H1 (cell line): Measurements from ENCODE around the gene TSC1. TPM values are rescaled to one million over a fixed set of nuclear protein-coding genes. Genes with fewer than 3 reads are reported as not detected.

Experiments
- CTCF ChIA-PET: fragments of 300-600 bp; sonication (Branson Sonifier 250); formaldehyde crosslinking; loops from one replicate; lab custom pipeline; 2021; ENCODE audit not compliant: partially characterized antibody; lab: Charles Lee
- POLR2A ChIA-PET: fragments of 300-600 bp; sonication (Branson Sonifier 250); formaldehyde crosslinking; loops from one replicate; lab custom pipeline; 2021; ENCODE audit warnings: inconsistent platforms; ENCODE audit not compliant: partially characterized antibody; lab: Charles Lee
- DNase-seq, 2 experiments: peaks; one replicate each; pipeline versions ENCODE4 v3.0.0 to v3.0.0-alpha.2; 2010 to 2022; ENCODE audit warnings: low spot score in 2 of 2, low read depth in 1 of 2, mixed read lengths in 1 of 2
- FAIRE-seq: peaks from 2 replicates; lab custom pipeline; 2011; peaks lifted over from hg19 to GRCh38; lab: Jason Lieb, UNC
- H2AFZ ChIP-seq: 2 replicates; pipeline ENCODE4 v1.8.1; 2012; ENCODE audit warnings: low read length, inconsistent platforms
- H2AK5ac ChIP-seq: 2 replicates; pipeline ENCODE4 v1.6.1; 2013; ENCODE audit warnings: low read depth, low read length
- H2BK120ac ChIP-seq: replicated peaks from 2 replicates; pipeline ENCODE3; 2013; ENCODE audit warnings: low read depth, low read length, inconsistent platforms
- H2BK12ac ChIP-seq: 2 replicates; pipeline ENCODE4 v1.6.1; 2013; ENCODE audit warnings: low read depth, low read length
- H2BK15ac ChIP-seq: 2 replicates; pipeline ENCODE4 v1.6.1; 2013; ENCODE audit warnings: low read length
- H2BK20ac ChIP-seq: 2 replicates; pipeline ENCODE4 v1.6.1; 2013; ENCODE audit warnings: low read length
- H2BK5ac ChIP-seq: 2 replicates; pipeline ENCODE4 v1.6.1; 2013; ENCODE audit warnings: low read depth, low read length
- H3K14ac ChIP-seq: 2 replicates; pipeline ENCODE4 v1.6.1; 2013; ENCODE audit warnings: inconsistent platforms; ENCODE audit not compliant: insufficient read length
- H3K18ac ChIP-seq: 2 replicates; pipeline ENCODE4 v1.6.1; 2013; ENCODE audit warnings: low read length; ENCODE audit errors: extremely low read depth
- H3K23ac ChIP-seq: 2 replicates; pipeline ENCODE4 v1.6.1; 2013; ENCODE audit warnings: inconsistent platforms; ENCODE audit not compliant: insufficient read length
- H3K23me2 ChIP-seq: 2 replicates; pipeline ENCODE4 v1.6.1; 2013; ENCODE audit warnings: low read depth, low read length
- H3K27ac ChIP-seq: 2 replicates; pipeline ENCODE4 v1.6.1; 2011; ENCODE audit warnings: low read depth, low read length, inconsistent platforms
- H3K27me3 ChIP-seq, 4 experiments: replicated peaks in 1 of 4; 1 replicate in 1 of 4; 2 replicates in 3 of 4; pipeline versions ENCODE4 v1.6.1 to v1.8.1; 2011 to 2013; ENCODE audit warnings: low read length in 3 of 4, mild to moderate bottlenecking in 3 of 4, inconsistent platforms in 2 of 4, mixed read lengths in 2 of 4, moderate library complexity in 1 of 4; ENCODE audit not compliant: control insufficient read depth in 3 of 4, insufficient read depth in 3 of 4; ENCODE audit errors: extremely low read depth in 1 of 4
- H3K36me3 ChIP-seq, 4 experiments: 2 replicates each; pipeline versions ENCODE4 v1.6.1 to v1.8.1; 2011 to 2013; ENCODE audit warnings: mild to moderate bottlenecking in 4 of 4, low read length in 3 of 4, moderate library complexity in 2 of 4, control low read depth in 1 of 4, inconsistent platforms in 1 of 4; ENCODE audit not compliant: insufficient read depth in 4 of 4, control insufficient read depth in 2 of 4
- H3K4ac ChIP-seq: replicated peaks from 2 replicates; pipeline ENCODE3; 2013; ENCODE audit warnings: low read length, low read depth, mixed read lengths, inconsistent platforms; ENCODE audit not compliant: insufficient read length
- H3K4me1 ChIP-seq, 4 experiments: replicated peaks in 1 of 4; 1 replicate in 1 of 4; 2 replicates in 3 of 4; pipeline versions ENCODE4 v1.6.1 to v1.8.1; 2011 to 2013; ENCODE audit warnings: low read length in 3 of 4, inconsistent platforms in 2 of 4, mixed read lengths in 1 of 4; ENCODE audit not compliant: insufficient read depth in 4 of 4, control insufficient read depth in 3 of 4
- H3K4me2 ChIP-seq, 2 experiments: 2 replicates each; pipeline versions ENCODE4 v1.6.1 to v1.8.1; 2011 to 2013; ENCODE audit warnings: low read depth in 2 of 2, low read length in 2 of 2, control low read depth in 1 of 2, inconsistent platforms in 1 of 2, mild to moderate bottlenecking in 1 of 2; ENCODE audit not compliant: insufficient read depth in 1 of 2
- H3K4me3 ChIP-seq, 4 experiments: fragments of 200-600, 300-600 bp in 1 of 4; sonication (generic), shearing (Covaris generic), sonication (Bioruptor Twin) in 1 of 4; 2 replicates each; pipeline versions ENCODE4 v1.5.1 to v1.8.1; 2011 to 2016; ENCODE audit warnings: low read length in 4 of 4, low read depth in 3 of 4, control low read depth in 2 of 4, inconsistent platforms in 2 of 4, mild to moderate bottlenecking in 2 of 4, mixed read lengths in 1 of 4, moderate library complexity in 1 of 4; ENCODE audit not compliant: insufficient read depth in 2 of 4; ENCODE audit errors: extremely low read depth in 1 of 4
- H3K56ac ChIP-seq: replicated peaks from 2 replicates; pipeline ENCODE3; 2013; ENCODE audit warnings: low read depth, mild to moderate bottlenecking, mixed read lengths, low read length, inconsistent platforms; ENCODE audit not compliant: insufficient read length
- H3K79me1 ChIP-seq: 2 replicates; pipeline ENCODE4 v1.6.1; 2013; ENCODE audit warnings: low read depth, low read length, control low read depth
- H3K79me2 ChIP-seq, 2 experiments: 2 replicates each; pipeline versions ENCODE4 v1.6.1 to v1.8.1; 2012 to 2013; ENCODE audit warnings: low read length in 2 of 2, mild to moderate bottlenecking in 2 of 2, inconsistent platforms in 1 of 2; ENCODE audit not compliant: insufficient read depth in 2 of 2, control insufficient read depth in 1 of 2
- H3K9ac ChIP-seq, 4 experiments: replicated peaks in 1 of 4; 1 replicate in 1 of 4; 2 replicates in 3 of 4; pipeline versions ENCODE4 v1.6.1 to v1.8.1; 2011 to 2013; ENCODE audit warnings: low read depth in 3 of 4, low read length in 3 of 4, control low read depth in 2 of 4, mild to moderate bottlenecking in 2 of 4, moderate library complexity in 2 of 4, inconsistent platforms in 1 of 4; ENCODE audit errors: extremely low read depth in 1 of 4
- H3K9me3 ChIP-seq, 2 experiments: 2 replicates each; pipeline versions ENCODE4 v1.6.1 to v1.8.1; 2012 to 2013; ENCODE audit warnings: mild to moderate bottlenecking in 2 of 2, moderate library complexity in 2 of 2, control low read depth in 1 of 2, inconsistent platforms in 1 of 2, low read depth in 1 of 2, low read length in 1 of 2, mixed read lengths in 1 of 2; ENCODE audit not compliant: insufficient read depth in 2 of 2
- H4K20me1 ChIP-seq, 2 experiments: replicated peaks in 1 of 2; 2 replicates each; pipeline versions ENCODE3 to v1.8.1; 2011 to 2013; ENCODE audit warnings: inconsistent platforms in 2 of 2, low read length in 2 of 2, mild to moderate bottlenecking in 1 of 2; ENCODE audit not compliant: insufficient read depth in 2 of 2, control insufficient read depth in 1 of 2
- H4K5ac ChIP-seq: 2 replicates; pipeline ENCODE4 v1.6.1; 2013; ENCODE audit warnings: low read length, low read depth, mixed read lengths, inconsistent platforms; ENCODE audit not compliant: insufficient read length
- H4K8ac ChIP-seq: 2 replicates; pipeline ENCODE4 v1.8.0; 2013; ENCODE audit warnings: mild to moderate bottlenecking, moderate library complexity, low read length, inconsistent platforms; ENCODE audit not compliant: insufficient read depth; ENCODE audit errors: extremely low read depth
- H4K91ac ChIP-seq: replicated peaks from 2 replicates; pipeline ENCODE3; 2013; ENCODE audit warnings: low read length, mixed read lengths, inconsistent platforms; ENCODE audit not compliant: insufficient read length
- SIX5 ChIP-seq: IDR thresholded peaks from 2 replicates; pipeline ENCODE4 v1.6.1; 2011; ENCODE audit warnings: mild to moderate bottlenecking, low read depth, low read length
- WGBS, 2 experiments: shearing (Covaris generic) in 1 of 2; methylation state at CpG; one replicate each; pipeline versions ENCODE4 v1.1.6 to v1.1.7; 2013 to 2015; ENCODE audit warnings: low lambda C conversion rate in 2 of 2, mixed read lengths in 2 of 2, inconsistent platforms in 1 of 2, low coverage in 1 of 2, missing lambda C conversion rate in 1 of 2; ENCODE audit not compliant: insufficient replicate concordance in 2 of 2, insufficient coverage in 1 of 2, insufficient read length in 1 of 2; ENCODE audit errors: extremely low coverage in 1 of 2, missing lambda C conversion rate in 1 of 2; 5-methylcytosine and 5-hydroxymethylcytosine counted together
- polyA plus RNA-seq, 7 experiments: library from polyadenylated mRNA; depleted of rRNA in 3 of 7; stranded (reverse) in 5 of 7; unstranded in 2 of 7; fragments of >200 nt in 5 of 7; fragments of 200-250 nt in 2 of 7; gene quantifications; 1 replicate in 5 of 7; 2 replicates in 1 of 7; 4 replicates in 1 of 7; pipeline versions ENCODE4 v1.2.1 to v1.2.3, GENCODE V29; 2011 to 2013; ENCODE audit warnings: missing spikeins in 2 of 7, mixed read lengths in 2 of 7
- total RNA-seq: library from RNA; stranded (reverse); fragmentation: NEBNext Ultra II Directional; extraction: Animal tissue kit (Norgen Biotek cat#: 25700); gene quantifications from 2 replicates; pipeline ENCODE4 v1.2.1, GENCODE V29; 2021

TSC1 gene
- total and polyA plus RNA-seq, 2 of the 8 experiments (the other 6 are each of a cell fraction or from before 2014, with no cell fraction given), result 37.2 to 46.0 TPM

GRCh38 chr9:132877458-132877823 is 67.0 kb downstream of the TSC1 start:
- no peak overlapping the region for H4K5ac ChIP-seq
- H3K79me1 ChIP-seq, result no peaks in the 10 kb centered on the region
- 54% methylated on average over 14 of the region's 14 CpGs; no CpG with 5 or more reads in 1 of the 2 experiments for WGBS, 2 experiments
- no peak overlapping the region for H3K18ac ChIP-seq
- no peaks in the 10 kb centered on the region for H3K79me2 ChIP-seq
- no peak overlapping the region for H2BK15ac ChIP-seq
- POLR2A ChIA-PET, result interaction anchor here (0.7 to 1.4 kb wide), 2 partner anchors 10 to 18 kb away, joined by 3 to 4 read pairs; no protein-coding TSS in a partner anchor
- H3K4me1 ChIP-seq, result peaks cover 0 to 6% (median 0%) of the 10 kb centered on the region in 4 experiments; a peak in 1 of 7 replicates
- H3K56ac ChIP-seq, result no peak overlapping the region
- peaks cover 0 to 14% (median 9%) of the 10 kb centered on the region in 4 experiments; a peak in 6 of 7 replicates for H3K27me3 ChIP-seq
- FAIRE-seq (no peak), DNase-seq (no peak)
- no peaks in the 10 kb centered on the region for H3K36me3 ChIP-seq
- peak overlapping the region; percentile 69 to 97 (median 88) for H3K4me3 ChIP-seq
- H2AK5ac ChIP-seq, result no peak overlapping the region
- H3K23ac ChIP-seq, result no peak overlapping the region
- H4K8ac ChIP-seq, result no peak overlapping the region
- H2BK20ac ChIP-seq, result no peak overlapping the region
- no peaks in the 10 kb centered on the region for H3K9me3 ChIP-seq
- no peak overlapping the region for H2BK5ac ChIP-seq
- peak overlapping the region in 1 of 4 experiments; percentile 34; a peak in 2 of 7 replicates for H3K9ac ChIP-seq
- no peaks in the 10 kb centered on the region for H4K20me1 ChIP-seq
- peak overlapping the region; percentile 69 to 90 for H3K4me2 ChIP-seq
- H3K27ac ChIP-seq, result no peak overlapping the region
- CTCF ChIA-PET, result interaction anchor here (0.6 to 15.0 kb wide), 6 partner anchors 14 to 1506 kb away, joined by 3 to 115 read pairs (median 4); no protein-coding TSS in a partner anchor
- H2BK12ac ChIP-seq, result no peak overlapping the region
- H3K14ac ChIP-seq, result no peak overlapping the region
- H4K91ac ChIP-seq, result no peak overlapping the region
- no peak overlapping the region for H3K4ac ChIP-seq
- H2AFZ ChIP-seq, result 0 out of 2 replicates have a peak overlapping the region, but pooled peaks have one; percentile 90
- H3K23me2 ChIP-seq, result peaks cover 7% of the 10 kb centered on the region; the same call in 1 of the 2 replicates
- no peak overlapping the region for H2BK120ac ChIP-seq
- TF ChIP-seq SIX5, result no peak
